HEK293T (cell line): ENCODE measurements around the gene SAP30.

ENCODE experiments used
- CTCF ChIA-PET: fragments of 350-600 bp; formaldehyde crosslinking; extraction: SDS; loops from one replicate; lab custom pipeline; 2021; ENCODE audit warnings: antibody characterized with exemption, inconsistent platforms; lab: Yijun Ruan, JAX
- POLR2A ChIA-PET: fragments of 350-600 bp; formaldehyde crosslinking; extraction: SDS; loops from one replicate; lab custom pipeline; 2020; ENCODE audit warnings: antibody characterized with exemption, inconsistent platforms; lab: Yijun Ruan, JAX
- DNase-seq: peaks from one replicate; pipeline ENCODE4 v3.0.0; 2012; ENCODE audit warnings: mixed read lengths; ENCODE audit errors: extremely low spot score
- ARNT ChIP-seq: fragments of 450-650 bp; IDR thresholded peaks from 2 replicates; pipeline ENCODE4 v1.6.1; 2017; ENCODE audit warnings: mild to moderate bottlenecking
- BHLHE40 ChIP-seq: fragments of 450-650 bp; IDR thresholded peaks from 2 replicates; pipeline ENCODE4 v1.6.1; 2016; ENCODE audit warnings: mild to moderate bottlenecking, moderate library complexity, borderline replicate concordance
- CTBP1 ChIP-seq: fragments of 450-650 bp; IDR thresholded peaks from 2 replicates; pipeline ENCODE4 v1.6.1; 2016; ENCODE audit warnings: borderline replicate concordance
- ELF4 ChIP-seq: fragments of 450-650 bp; IDR thresholded peaks from 2 replicates; pipeline ENCODE4 v1.6.1; 2017; ENCODE audit warnings: antibody characterized with exemption
- FOXA1 ChIP-seq: fragments of 450-650 bp; IDR thresholded peaks from 2 replicates; pipeline ENCODE4 v1.6.1; 2016; ENCODE audit warnings: mild to moderate bottlenecking
- FOXK2 ChIP-seq: fragments of 450-650 bp; IDR thresholded peaks from 2 replicates; pipeline ENCODE4 v1.6.1; 2016; ENCODE audit warnings: mild to moderate bottlenecking
- FOXM1 ChIP-seq: fragments of 450-650 bp; IDR thresholded peaks from 2 replicates; pipeline ENCODE4 v1.6.1; 2017; ENCODE audit warnings: mild to moderate bottlenecking, borderline replicate concordance
- HDGF ChIP-seq: fragments of 450-650 bp; IDR thresholded peaks from 2 replicates; pipeline ENCODE4 v1.6.1; 2017; ENCODE audit warnings: antibody characterized with exemption, borderline replicate concordance
- L3MBTL2 ChIP-seq: fragments of 450-650 bp; conservative IDR thresholded peaks from 2 replicates; pipeline ENCODE4 v1.6.1; 2016; ENCODE audit warnings: mild to moderate bottlenecking
- LEF1 ChIP-seq: fragments of 450-650 bp; IDR thresholded peaks from 2 replicates; pipeline ENCODE4 v1.6.1; 2017; ENCODE audit warnings: mild to moderate bottlenecking, borderline replicate concordance
- NFRKB ChIP-seq: fragments of 450-650 bp; IDR thresholded peaks from 2 replicates; pipeline ENCODE4 v1.6.1; 2016; ENCODE audit warnings: mild to moderate bottlenecking, moderate library complexity
- PKNOX1 ChIP-seq: fragments of 450-650 bp; IDR thresholded peaks from 2 replicates; pipeline ENCODE4 v1.6.1; 2016
- SP1 ChIP-seq: fragments of 450-650 bp; IDR thresholded peaks from 2 replicates; pipeline ENCODE4 v1.6.1; 2017
- SUZ12 ChIP-seq: fragments of 450-650 bp; IDR thresholded peaks from 2 replicates; pipeline ENCODE4 v1.6.1; 2016; ENCODE audit warnings: mild to moderate bottlenecking
- TARDBP ChIP-seq: fragments of 450-650 bp; IDR thresholded peaks from 2 replicates; pipeline ENCODE4 v1.6.1; 2016
- ZNF384 ChIP-seq: fragments of 450-650 bp; IDR thresholded peaks from 2 replicates; pipeline ENCODE4 v1.6.1; 2016

SAP30 gene

GRCh38 chr4:173418639-173419038 lies 47.9 kb downstream of the SAP30 start:
- TF ChIP-seq PKNOX1 (no peak), LEF1 (no peak)
- CTCF ChIA-PET, result interaction anchor here (2.1 kb wide), 1 partner anchor 117 kb away, joined by 8 read pairs; no protein-coding TSS in a partner anchor
- no peak for DNase-seq
- POLR2A ChIA-PET, result interaction anchor here (1.1 kb wide), 1 partner anchor 86 kb away, joined by 3 read pairs; no protein-coding TSS in a partner anchor

- TF ChIP-seq ZNF384 (peak; percentile 69), FOXA1 (no peak)
- ChIA-PET POLR2A (interaction anchor here (0.7 to 2.3 kb wide), 3 partner anchors 51 to 86 kb away, joined by 3 to 11 read pairs (median 4); partner anchors contain the start of gene HMGB2), CTCF (interaction anchor here (0.6 to 2.7 kb wide), 34 partner anchors 8 to 731 kb away, joined by 3 to 14 read pairs (median 4); partner anchors contain the start of gene SAP30)
- peak; percentile 30 for DNase-seq
Measured at GRCh38 chr4:173420324-173420752, 49.6 kb downstream of the SAP30 start.

DNA sequence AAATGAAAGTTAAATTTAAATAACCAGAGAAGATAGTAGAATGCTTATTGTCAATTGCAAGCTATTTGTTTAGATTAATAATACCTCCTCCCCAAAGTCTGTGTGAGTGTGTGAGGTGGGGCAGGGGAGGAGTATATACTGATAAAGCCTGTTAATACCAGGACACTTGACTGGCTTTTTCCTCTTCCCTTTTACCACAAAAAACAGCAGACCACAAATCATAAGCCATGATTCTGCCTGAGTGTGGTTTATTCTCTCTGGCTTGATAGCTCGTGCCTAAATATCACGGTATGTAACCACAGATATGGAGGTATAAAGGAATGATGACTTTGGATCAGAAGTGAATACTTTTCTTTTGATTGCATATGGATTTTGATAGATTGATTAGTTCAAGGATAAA lies 50.0 kb downstream of the SAP30 start:
- ChIA-PET POLR2A (interaction anchor here (0.7 to 2.3 kb wide), 3 partner anchors 52 to 86 kb away, joined by 3 to 11 read pairs (median 4); partner anchors contain the start of gene HMGB2), CTCF (interaction anchor here (0.6 to 2.7 kb wide), 36 partner anchors 8 to 730 kb away, joined by 3 to 14 read pairs (median 4); partner anchors contain the start of gene SAP30)
- DNase-seq, result no peak
- no peak for TF ChIP-seq TARDBP
- TF ChIP-seq FOXM1, result no peak
- no peak for TF ChIP-seq SUZ12
- no peak for TF ChIP-seq ELF4
- no peak for TF ChIP-seq L3MBTL2
- no peak for TF ChIP-seq ARNT
- TF ChIP-seq LEF1, result no peak
- no peak for TF ChIP-seq NFRKB
- TF ChIP-seq FOXK2, result no peak
- no peak for TF ChIP-seq ZNF384
- TF ChIP-seq BHLHE40, result no peak
- TF ChIP-seq CTBP1, result no peak
- TF ChIP-seq FOXA1, result no peak
- TF ChIP-seq SP1, result no peak
- TF ChIP-seq HDGF, result no peak
- no peak for TF ChIP-seq PKNOX1

GRCh38 chr4:173424899-173425805 lies 54.4 kb downstream of the SAP30 start:
- CTCF ChIA-PET, result no interaction called here
- DNase-seq, result no peak
- POLR2A ChIA-PET, result interaction anchor here (1.8 to 2.4 kb wide), 2 partner anchors 54 to 90 kb away, joined by 6 to 9 read pairs; partner anchors contain the start of genes HMGB2 and SAP30
- TF ChIP-seq HDGF (no peak), TARDBP (no peak), ELF4 (no peak), BHLHE40 (no peak), FOXK2 (no peak), NFRKB (no peak), PKNOX1 (no peak), FOXA1 (no peak)

- TF ChIP-seq CTBP1, result no peak
- no peak for TF ChIP-seq FOXK2
- TF ChIP-seq SUZ12, result no peak
- no peak for TF ChIP-seq ZNF384
- no peak for TF ChIP-seq SP1
- TF ChIP-seq NFRKB, result no peak
- no peak for TF ChIP-seq ELF4
- TF ChIP-seq TARDBP, result no peak
- no peak for TF ChIP-seq PKNOX1
- TF ChIP-seq FOXM1, result no peak
- no peak for TF ChIP-seq L3MBTL2
- DNase-seq, result no peak
- ChIA-PET POLR2A (interaction anchor here (1.8 to 2.4 kb wide), 2 partner anchors 55 to 91 kb away, joined by 6 to 9 read pairs; partner anchors contain the start of genes HMGB2 and SAP30), CTCF (no interaction called here)
Measured at GRCh38 chr4:173426064-173426463, 55.3 kb downstream of the SAP30 start.
